ENCODE results near the gene APLP1. TPM values are rescaled to one million over a fixed set of nuclear protein-coding genes. Genes with fewer than 3 reads are reported as not detected.
A peak's percentile ranks its signal among the peaks of the same experiment; 100 is the strongest.

Gene APLP1
- total RNA-seq, 1 donor from 2014 or later, result 66.8 TPM

- Mint-ChIP-seq H3K4me3 (ENCODE audit: unreplicated experiment) (no peak overlapping the region), H3K4me1 (ENCODE audit: low read depth) (peaks cover 10% of the 10 kb centered on the region), H3K36me3 (ENCODE audit: low read depth) (peaks cover 6% of the 10 kb centered on the region), H3K27me3 (ENCODE audit: low read depth) (peaks cover 55% of the 10 kb centered on the region), H3K9me3 (ENCODE audit: low read depth) (peaks cover 5% of the 10 kb centered on the region), H3K27ac (ENCODE audit: unreplicated experiment) (peak overlapping the region; percentile 49)
- TF ChIP-seq CTCF (IDR thresholded peaks at IDR 0.05), result no peak
- DNase-seq (ENCODE audit: low spot score), result no peak
Measured at GRCh38 chr19:35843676-35844481, 24.5 kb upstream of the APLP1 start.

GRCh38 chr19:35844482-35845214 is 23.7 kb upstream of the APLP1 start:
- peak overlapping the region; percentile 49 for H3K27ac Mint-ChIP-seq (ENCODE audit: unreplicated experiment)
- no peak for TF ChIP-seq CTCF (IDR thresholded peaks at IDR 0.05)
- peaks cover 10% of the 10 kb centered on the region for H3K4me1 Mint-ChIP-seq (ENCODE audit: low read depth)
- peaks cover 59% of the 10 kb centered on the region for H3K27me3 Mint-ChIP-seq (ENCODE audit: low read depth)
- peaks cover 6% of the 10 kb centered on the region for H3K36me3 Mint-ChIP-seq (ENCODE audit: low read depth)
- DNase-seq (ENCODE audit: low spot score), result no peak
- H3K9me3 Mint-ChIP-seq (ENCODE audit: low read depth), result peaks cover 5% of the 10 kb centered on the region
- peak overlapping the region; percentile 10 for H3K4me3 Mint-ChIP-seq (ENCODE audit: unreplicated experiment)

GRCh38 chr19:35845215-35846037 is 22.9 kb upstream of the APLP1 start:
- peaks cover 59% of the 10 kb centered on the region for H3K27me3 Mint-ChIP-seq (ENCODE audit: low read depth)
- peak overlapping the region; percentile 10 for H3K4me3 Mint-ChIP-seq (ENCODE audit: unreplicated experiment)
- DNase-seq (ENCODE audit: low spot score), result no peak
- peaks cover 10% of the 10 kb centered on the region for H3K4me1 Mint-ChIP-seq (ENCODE audit: low read depth)
- no peak overlapping the region for H3K27ac Mint-ChIP-seq (ENCODE audit: unreplicated experiment)
- H3K36me3 Mint-ChIP-seq (ENCODE audit: low read depth), result peaks cover 6% of the 10 kb centered on the region
- TF ChIP-seq CTCF (IDR thresholded peaks at IDR 0.05), result no peak
- H3K9me3 Mint-ChIP-seq (ENCODE audit: low read depth), result peaks cover 5% of the 10 kb centered on the region

GRCh38 chr19:35846038-35846668 is 22.2 kb upstream of the APLP1 start:
- Mint-ChIP-seq H3K4me1 (ENCODE audit: low read depth) (peaks cover 10% of the 10 kb centered on the region), H3K27ac (ENCODE audit: unreplicated experiment) (no peak overlapping the region), H3K9me3 (ENCODE audit: low read depth) (peaks cover 5% of the 10 kb centered on the region), H3K36me3 (ENCODE audit: low read depth) (peaks cover 6% of the 10 kb centered on the region), H3K4me3 (ENCODE audit: unreplicated experiment) (no peak overlapping the region), H3K27me3 (ENCODE audit: low read depth) (peaks cover 66% of the 10 kb centered on the region)
- no peak for TF ChIP-seq CTCF (IDR thresholded peaks at IDR 0.05)
- DNase-seq (ENCODE audit: low spot score), result no peak

All from chondrocyte (in vitro differentiated cells).